GM18499 (cell line): ENCODE measurements around the gene RNF114.
"Not testable (repeated sequence)": the region's sequence is repeated elsewhere in the genome, so short reads cannot be mapped to it uniquely, and the experiment has no call there.

Experiments
- ATAC-seq: cut with Tn5 transposase; IDR thresholded peaks from one replicate; pipeline ENCODE4 v1.9.1; 2021; ENCODE audit warnings: moderate number of reproducible peaks; ENCODE audit not compliant: insufficient read depth, unreplicated experiment

Gene RNF114

DNA sequence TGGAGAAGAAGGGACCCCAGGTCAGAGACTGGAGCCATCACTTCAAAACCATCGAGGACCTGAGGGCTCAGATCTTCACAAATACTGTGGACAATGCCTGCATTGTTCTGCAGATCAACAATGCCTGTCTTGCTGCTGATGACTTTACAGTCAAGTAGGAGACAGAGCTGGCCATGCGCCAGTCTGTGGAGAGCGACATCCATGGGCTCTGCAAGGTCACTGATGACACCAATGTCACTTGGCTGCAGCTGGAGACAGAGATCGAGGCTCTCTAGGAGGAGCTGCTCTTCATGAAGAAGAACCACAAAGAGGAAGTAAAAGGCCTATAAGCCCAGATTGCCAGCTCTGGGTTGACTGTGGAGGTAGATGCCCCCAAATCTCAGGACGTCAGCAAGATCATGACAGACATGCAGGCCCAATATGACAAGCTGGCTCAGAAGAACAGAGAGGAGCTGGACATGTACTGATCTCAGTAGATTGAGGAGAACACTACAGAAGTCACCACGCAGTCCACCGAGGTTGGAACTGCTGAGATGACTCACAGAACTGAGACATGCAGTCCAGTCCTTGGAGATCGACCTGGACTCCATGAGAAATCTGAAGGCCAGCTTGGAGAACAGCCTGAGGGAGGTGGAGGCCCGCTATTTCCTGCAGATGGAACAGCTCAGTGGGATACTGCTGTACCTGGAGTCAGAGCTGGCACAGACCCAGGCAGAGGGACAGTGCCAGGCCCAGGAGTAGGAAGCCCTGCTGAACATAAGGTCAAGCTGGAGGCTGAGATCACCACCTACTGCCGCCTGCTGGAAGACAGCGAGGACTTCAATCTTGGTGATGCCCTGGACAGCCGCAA lies 21.1 kb downstream of the RNF114 start:
- ATAC-seq: not testable (repeated sequence)

DNA sequence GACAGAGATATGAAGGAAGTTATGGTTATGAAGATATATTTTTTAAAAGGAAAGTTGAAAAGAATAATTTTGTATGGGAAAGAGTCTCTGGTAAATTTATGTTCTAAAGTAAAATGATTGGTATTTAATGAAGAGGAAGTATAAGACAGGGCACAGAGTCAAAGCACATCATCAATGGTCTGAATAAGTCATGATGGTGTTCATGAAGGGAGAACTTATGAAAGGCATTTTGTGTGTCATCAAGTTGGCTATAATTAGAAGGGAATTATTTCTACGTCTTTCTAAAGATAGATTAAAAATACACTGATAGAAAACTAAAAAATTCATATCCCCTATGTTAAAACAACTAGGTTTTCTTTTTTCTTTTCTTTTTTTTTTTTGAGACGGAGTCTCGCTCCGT lies 25.2 kb downstream of the RNF114 start:
- no peak for ATAC-seq

DNA sequence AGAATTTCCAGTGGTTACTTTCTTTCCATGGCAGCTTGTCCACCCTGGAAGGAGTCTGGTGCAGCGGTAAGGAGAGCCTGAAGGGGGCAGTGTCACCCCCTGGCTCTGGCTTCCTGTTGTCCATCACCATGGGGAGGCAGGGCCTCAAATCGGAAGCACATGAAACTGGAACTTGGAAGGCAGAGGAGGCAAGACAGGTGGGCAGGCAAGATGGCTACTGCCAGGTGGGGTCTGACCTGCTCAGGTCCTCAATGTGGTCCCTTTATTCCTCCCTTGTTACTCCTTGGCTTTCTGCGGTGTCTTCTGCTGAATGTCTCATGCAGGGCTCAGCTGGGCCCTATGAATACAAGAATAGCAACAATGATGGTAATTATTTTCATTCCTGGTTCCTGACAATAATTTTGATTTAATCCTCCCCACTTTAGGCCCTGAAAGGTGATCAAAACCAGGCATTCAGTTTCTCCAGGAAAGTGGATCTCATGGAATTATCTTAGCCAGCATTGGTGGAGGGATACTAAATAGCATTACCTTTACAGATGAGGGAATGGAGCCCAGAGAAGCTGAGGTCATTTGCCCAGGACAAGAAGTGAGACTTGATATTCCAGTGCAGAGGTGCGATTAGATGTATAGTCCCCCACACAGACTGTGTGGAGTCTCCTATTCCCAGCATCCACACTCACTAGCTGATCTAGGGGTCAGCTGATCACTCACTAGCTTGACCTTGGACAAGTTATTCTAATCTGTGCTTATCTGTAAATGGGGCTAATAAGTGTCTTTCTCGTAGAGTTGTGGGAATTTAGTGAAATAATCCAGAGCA lies 29.0 kb downstream of the RNF114 start:
- ATAC-seq: no peak

DNA sequence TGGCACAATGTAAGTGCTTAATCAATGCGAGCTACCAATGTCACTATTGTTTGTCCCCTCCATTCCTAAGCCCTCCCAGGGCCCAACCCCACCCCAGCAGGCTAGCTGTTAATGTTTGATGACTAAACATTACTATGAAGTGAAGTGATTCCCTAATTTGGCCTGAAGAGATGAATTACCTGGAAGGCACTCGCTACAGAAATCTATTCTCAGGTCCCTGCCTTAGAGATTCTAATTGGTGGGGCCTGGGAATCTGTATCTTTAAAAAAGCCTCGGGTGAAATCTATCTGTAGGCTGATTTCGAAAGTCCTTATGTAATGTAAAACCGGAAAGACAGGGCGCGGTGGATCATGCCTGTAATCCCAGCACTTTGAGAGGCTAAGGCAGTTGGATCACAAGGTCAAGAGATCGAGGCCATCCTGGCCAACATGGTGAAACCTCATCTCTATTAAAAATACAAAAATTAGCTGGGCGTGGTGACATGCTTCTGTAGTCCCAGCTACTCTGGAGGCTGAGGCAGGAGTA lies 29.6 kb downstream of the RNF114 start:
- ATAC-seq: no peak

DNA sequence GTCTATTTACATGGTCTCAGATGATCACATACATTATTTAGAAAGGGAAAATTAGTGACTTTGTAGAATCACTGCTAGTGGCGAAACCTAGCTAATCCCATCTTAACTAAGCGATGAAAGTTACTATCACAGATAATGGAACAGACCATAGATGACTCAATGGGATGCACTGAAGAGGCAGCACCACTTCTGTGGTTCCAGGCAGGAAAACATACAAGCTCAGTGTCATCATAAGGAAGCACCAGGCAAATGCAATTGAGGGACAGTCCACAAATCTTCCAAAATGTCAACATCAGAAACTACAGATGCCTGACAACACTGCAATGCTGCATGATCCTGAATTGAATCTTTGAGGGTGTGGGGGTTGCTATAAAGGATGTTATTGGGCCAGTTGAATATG lies 30.7 kb downstream of the RNF114 start:
- ATAC-seq: no peak

DNA sequence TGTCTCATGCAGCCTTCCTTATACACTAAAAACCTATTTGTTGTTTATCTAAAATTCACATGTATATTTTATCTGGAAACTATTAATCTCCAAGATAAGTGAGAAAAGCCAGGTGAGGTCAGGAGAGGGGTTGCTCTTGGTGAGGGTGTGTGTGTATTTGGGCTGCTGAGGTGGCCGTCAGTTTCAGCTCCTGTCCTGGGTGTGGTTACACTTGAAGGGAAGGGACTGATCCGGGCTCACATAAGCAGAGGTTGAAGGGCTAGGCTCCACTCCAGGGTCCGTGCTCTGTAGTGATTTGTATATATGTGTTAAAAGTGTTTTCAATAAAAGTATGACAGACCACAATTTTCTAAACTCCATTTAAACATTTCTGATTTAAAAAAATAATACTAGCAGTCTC lies 33.0 kb downstream of the RNF114 start:
- no peak for ATAC-seq

DNA sequence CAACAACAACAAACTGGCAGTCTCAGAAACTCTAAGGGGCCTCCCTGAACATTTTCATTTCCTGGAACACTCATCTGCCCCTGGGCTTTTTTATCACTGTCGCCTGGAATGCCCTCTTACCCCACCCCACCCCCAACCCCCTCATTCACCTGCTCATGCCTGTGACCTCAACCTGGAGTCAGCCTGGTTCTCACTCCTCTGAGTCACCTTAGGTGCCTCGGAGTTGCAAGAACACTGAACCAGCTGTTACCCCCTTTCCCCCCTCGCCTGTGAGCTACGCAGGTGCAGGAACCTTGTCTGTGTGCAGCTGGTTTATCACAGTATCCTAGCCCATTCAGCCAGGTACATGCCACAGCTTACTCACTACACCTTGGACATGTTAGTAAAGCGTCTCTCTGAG lies 33.7 kb downstream of the RNF114 start:
- ATAC-seq: no peak

DNA sequence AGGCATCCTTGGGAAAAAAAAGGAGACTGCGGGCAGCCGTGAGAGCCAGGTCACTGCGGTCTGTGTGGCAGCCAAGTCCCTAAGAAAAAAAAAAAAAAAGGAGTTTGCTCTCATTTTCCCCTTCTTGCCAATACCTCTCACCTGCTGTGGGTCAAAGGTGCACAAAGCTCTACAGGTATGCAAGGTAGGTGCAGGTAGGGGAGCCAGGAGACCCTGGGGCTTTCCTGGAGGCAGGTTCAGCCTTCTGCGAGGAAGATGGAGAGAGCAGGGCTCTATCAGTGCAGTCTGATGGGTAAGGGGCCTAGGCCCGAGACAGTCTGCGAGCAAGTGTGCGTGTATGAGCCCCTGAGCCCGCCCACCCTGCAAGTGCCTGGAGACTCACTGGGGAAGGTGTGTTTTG lies 34.3 kb downstream of the RNF114 start:
- ATAC-seq: no peak

DNA sequence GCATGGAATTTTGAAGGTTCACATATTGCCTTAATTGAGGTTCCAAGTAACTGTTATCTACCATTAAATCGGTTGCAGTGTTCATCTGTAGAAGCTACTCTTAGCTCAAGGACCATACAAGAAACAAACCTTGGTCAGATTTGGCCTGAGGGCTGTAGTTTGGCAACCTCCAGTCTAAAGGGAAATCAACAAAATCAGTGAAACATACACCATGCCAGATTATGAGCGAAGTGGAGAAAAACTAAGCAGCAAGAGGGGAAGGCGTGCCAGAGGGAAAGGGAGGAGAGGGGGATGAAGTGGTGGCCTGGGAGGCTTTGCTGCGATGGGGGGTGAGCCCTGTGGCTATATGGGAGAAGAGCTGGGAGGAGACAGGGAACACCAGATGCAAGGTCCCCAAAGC lies 37.8 kb downstream of the RNF114 start:
- ATAC-seq: no peak

DNA sequence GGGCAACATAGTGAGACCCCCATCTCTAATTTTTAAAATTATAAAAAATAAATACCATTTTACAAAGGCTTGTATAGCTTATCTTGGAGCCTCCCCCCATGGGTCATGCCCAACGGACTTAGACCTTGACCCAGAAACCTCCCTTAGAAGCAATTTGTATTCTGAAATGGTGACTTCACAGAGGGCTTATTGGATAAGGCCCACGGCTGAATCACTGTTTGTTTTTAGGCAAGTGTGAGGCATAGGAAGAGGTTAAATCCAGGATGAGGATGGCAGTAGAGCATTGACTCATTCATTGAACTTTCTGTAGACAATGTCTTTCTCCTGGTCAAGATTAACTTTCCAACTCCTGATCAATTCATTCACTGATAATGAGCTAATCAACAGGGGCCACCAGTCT lies 40.3 kb downstream of the RNF114 start:
- no peak for ATAC-seq

DNA sequence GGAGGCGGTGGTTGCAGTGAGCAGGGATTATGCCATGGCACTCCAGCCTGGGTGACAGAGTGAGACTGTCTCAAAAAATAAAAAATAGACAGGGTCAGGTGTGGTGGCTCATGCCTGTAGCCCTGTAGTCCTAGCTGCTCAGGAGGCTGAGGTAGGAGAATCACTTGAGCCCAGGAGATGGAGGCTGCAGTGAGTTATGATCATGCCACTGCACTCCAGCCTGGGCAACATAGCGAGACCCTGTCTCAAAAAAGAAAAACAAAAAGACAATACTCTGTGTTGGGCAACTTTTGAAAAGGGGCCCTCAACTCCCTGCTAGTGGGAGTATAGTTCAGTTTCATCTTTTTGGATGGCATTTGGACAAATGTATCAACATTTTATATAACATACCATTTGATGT lies 41.5 kb downstream of the RNF114 start:
- ATAC-seq: not testable (repeated sequence)

DNA sequence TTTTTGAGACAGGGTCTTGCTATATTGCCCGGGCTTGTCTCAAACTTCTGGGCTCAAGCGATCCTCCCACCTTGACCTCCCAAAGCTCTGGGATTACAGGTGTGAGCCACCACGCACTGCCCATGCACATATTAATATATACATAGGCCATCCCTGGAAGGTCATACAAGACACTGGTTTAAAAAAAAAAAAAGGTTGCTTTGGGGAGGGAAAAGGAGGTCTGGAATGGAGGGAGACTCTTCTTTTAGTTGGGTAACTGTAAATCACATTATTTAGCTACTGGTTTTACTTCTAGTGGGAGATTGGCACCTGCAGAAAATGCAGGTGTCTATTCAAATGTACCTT lies 42.5 kb downstream of the RNF114 start:
- no peak for ATAC-seq

DNA sequence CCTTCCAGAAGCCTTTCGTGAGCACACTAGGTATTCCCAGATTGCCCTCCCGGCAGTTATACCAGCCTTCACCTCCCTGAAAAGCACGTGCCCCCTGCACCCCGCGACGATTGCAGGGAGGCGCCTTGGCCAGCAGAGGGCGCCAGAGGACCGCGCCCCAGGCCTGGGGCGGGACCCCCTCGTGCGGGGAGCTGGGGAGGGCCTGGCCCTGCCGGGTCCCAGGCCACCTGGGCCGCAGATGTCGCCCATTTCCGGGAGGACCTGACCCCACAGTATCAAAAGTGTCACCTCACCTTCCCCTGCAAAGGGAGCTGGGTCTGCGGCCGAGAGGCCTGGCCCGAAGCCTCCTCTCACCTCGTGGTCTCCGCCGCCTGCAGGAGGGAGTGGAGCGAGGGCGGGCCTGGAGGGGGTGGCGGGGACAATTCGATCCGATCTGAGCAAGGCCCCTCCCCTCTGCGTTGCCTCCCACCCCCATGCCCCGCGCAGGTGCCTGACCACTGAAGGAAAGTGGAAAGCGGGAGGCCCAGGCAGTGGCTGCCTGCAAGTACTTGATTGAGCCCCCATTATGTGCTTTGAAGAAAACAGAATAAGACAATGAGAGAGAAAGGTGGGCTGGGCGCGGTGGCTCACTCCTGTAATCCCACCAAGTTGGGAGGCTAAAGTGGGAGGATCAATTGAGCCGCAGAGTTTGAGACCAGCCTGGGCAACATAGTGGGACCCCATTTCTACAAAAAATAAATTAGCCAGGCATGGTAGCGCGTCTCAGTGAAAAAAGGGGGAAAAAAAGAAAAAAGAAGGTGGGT lies 43.0 kb downstream of the RNF114 start:
- ATAC-seq: no peak

DNA sequence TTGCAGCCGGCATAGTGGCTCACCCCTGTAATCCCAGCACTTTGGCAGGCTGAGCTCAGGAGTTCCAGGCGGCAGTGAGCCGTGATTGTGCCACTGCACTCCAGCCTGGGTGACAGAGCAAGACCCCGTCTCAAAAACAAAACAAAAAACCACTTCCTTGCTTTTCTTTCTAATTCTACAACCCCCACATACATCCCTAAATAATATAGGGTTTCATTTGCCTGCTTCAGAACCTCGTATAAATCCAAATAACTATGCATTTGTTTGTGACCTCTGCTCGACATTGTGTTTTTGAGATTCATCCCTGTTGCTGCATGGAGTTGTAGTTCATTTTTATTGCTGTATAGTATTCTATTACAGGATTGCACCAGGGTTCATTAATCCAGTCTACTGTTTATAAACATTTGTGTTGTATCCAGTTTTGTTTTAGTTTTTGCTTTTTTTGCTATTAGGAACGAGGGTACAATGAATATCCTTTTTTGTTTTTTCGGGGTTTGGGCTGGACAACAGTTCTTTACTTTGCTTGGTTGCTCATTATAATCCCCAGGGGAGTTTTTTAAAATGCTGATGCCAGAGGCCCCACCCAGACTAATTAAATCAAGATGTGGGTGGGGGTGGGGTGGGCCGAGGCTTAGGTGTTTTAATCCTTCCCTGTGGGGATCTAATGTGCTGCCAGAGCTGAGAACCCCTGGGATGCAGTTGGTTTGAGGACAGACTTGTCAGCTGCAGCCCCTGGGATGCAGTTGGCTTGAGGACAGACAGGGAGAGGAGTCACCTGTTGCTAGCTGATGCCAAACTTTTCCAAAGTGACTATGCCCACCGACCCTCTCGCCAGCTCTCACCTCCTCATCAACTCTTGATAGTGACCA lies 44.2 kb downstream of the RNF114 start:
- no peak for ATAC-seq

DNA sequence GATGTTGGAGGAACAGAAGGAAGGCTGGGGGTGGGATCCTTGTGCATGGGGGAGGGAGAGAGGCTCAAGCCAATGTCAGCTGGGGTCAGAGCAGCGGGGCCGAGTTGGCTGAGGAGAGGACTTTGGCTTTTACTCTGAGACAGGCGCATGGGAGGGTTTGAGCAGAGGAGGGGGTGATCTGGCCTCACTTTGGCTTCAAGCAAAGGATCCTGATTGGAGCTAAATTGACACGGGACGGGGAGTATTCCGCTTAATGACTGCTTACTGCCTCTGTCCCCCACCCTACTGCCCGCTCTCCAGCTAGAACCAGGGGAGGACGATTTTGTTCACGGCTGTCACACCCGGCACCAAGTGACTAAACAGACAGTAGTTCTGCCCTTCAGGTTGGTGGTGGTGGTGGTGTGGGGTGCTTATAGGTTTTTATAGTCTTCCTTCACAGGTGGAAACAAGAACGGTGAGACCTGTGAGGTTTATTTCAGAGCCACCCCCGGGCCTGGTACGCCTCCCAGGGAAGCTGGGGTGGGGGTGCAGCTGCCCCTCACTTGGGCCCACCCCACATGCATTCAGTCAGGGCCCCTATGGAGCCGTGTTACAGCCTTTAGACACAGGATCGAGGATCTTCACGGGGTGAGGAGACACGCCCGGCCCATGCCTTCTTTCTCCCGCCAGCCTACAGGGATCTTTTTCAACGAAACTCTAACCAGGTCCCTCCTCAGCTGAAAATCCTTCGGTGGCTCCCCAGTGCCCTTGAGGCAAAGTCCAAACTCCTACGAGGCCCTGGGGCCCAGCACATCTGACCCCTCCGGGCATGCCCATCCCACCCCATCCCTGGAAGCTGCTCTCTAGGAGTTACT lies 45.2 kb downstream of the RNF114 start:
- ATAC-seq: no peak

DNA sequence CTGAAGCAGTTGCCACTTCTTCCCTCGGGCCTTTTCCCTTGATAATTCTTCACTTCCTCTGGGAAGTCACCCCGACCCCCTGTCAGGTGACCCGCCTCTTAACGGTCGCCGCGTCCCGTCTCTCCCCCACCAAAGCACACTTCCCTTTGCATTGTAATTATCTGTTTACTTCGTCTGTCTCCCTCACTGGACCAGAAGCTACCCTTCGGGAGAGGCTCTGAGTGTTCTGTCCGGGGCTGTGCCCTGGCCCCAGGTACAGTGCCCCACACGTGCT lies 45.8 kb downstream of the RNF114 start:
- no peak for ATAC-seq

DNA sequence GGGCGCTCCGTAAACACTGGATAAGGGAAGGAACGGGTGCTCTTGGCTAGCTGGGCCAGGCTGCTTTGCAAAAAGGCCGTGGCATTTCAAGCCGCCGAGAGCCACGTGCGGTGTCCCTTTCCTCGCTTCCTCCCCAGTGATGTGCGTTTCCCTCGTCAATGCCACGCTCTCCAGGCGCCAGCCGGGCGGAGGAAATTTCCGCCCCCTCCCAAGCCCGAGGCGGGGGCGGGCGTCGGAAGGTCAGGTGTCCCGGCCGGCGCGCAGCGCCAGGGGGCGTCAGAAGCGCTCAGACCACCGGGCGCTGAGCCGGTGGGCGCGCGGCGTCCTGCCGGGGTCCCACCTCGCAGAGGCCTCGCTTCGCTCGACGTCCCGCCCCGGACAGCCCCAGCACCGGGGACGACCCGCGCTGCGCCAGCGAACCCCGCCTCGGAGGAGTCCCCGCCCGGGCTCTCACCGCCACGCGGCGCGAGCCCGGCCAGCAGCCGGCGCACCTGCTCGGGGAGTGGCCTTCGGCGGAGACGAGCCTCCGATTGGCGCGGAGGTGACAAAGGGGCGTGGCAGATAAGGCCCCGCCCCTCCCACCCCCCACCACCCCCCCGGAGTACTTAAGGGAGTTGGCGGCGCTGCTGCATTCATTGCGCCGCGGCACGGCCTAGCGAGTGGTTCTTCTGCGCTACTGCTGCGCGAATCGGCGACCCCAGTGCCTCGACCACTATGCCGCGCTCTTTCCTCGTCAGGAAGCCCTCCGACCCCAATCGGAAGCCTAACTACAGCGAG lies 46.3 kb downstream of the RNF114 start, which contains the start of gene SNAI1:
Gene SNAI1 (plus strand): TSS at position 635 of the 777 bp plus-strand sequence. CDS start 80 bp downstream, at position 715.
- ATAC-seq: no peak

DNA sequence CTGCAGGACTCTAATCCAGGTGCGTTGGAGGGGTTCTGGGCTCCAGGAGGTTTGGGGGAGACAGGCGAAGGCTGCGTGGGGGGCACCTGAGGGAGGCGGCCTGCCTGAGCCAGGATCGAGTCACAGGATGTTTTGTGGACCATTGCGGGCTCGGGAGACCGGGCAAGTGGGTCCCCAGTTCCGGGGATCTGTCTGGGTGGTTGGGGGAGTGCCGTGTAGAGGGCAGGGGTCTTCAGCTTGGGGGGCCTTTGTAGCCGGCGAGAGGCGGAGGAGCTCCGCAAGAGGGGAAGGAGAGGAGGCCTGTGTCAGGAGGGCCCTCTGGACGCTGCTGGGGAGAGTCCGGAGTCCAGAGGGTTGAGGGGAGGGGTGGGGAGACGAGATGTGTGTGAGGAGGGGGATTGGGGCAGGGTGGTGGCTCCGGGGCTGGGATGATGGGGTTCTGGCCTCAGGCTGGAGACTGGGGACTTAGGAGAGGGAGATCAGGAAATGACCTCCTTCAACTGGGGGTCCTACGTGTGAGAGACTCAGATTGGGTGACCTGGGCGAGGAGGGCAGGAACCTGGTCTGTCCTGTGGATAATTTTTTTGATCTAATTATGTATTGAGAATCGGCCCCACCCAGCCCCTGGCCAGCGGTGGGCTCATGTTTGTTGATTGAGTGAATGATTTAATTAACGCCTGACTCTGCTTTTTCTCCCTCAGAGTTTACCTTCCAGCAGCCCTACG lies 47.1 kb downstream of the RNF114 start:
- no peak for ATAC-seq
